GM21717 (cell line): ENCODE measurements around the gene UNK.
"Not testable (repeated sequence)": the region's sequence is repeated elsewhere in the genome, so short reads cannot be mapped to it uniquely, and the experiment has no call there.

ENCODE experiments used
- ATAC-seq: cut with Tn5 transposase; IDR thresholded peaks from one replicate; pipeline ENCODE4 v1.9.1; 2021; ENCODE audit warnings: mild to moderate bottlenecking, moderate library complexity; ENCODE audit not compliant: unreplicated experiment

UNK gene

DNA sequence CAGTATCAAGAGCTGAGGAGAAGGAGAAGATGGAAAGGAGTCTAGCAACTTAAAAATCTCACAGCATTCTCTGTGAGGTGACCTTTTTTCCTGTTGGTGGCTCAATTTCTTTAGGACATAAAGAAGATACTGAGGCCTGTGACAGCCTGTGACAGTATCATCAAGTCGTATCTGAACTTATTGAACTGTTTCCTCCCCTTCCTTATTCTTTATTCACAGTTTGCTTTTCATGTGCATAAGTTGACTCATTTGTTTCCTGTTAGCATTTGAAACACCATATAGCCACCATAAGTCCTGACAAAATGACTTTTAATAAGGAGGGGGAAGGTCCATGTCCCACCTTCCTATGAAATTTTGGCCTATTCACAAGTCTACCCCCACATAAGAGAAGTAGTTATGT lies 8.9 kb downstream of the UNK start:
- ATAC-seq: no peak

- no peak for ATAC-seq
Observed at GRCh38 chr17:75795820-75796607, 11.4 kb downstream of the UNK start.

DNA sequence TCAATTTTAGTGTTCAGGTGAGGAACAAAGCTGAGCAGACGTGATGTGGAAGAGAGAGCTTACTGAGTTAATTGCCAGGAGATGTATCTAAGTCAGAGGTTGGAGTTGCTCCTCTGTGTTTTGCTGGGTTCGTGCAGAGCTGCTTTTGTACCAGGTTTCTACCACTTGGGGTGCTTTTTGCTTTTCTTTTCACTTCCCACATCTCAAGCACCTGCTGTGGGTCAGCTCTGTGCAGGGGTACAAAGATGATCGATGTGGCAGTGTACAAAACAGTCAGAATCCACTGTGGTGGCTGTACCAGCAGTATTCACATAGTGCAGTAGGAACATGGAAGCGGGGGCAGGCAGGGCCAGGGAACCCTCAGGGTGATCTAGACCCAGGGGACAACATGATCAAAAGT lies 14.8 kb downstream of the UNK start:
- ATAC-seq: no peak

GRCh38 chr17:75803883-75804282 lies 19.3 kb downstream of the UNK start:
- no peak for ATAC-seq

- no peak for ATAC-seq
Observed at GRCh38 chr17:75806822-75807500, 22.4 kb downstream of the UNK start.

- no peak for ATAC-seq
Observed at GRCh38 chr17:75807861-75808260, 23.3 kb downstream of the UNK start.

- ATAC-seq: no peak
Observed at GRCh38 chr17:75808549-75808904, 23.9 kb downstream of the UNK start.

DNA sequence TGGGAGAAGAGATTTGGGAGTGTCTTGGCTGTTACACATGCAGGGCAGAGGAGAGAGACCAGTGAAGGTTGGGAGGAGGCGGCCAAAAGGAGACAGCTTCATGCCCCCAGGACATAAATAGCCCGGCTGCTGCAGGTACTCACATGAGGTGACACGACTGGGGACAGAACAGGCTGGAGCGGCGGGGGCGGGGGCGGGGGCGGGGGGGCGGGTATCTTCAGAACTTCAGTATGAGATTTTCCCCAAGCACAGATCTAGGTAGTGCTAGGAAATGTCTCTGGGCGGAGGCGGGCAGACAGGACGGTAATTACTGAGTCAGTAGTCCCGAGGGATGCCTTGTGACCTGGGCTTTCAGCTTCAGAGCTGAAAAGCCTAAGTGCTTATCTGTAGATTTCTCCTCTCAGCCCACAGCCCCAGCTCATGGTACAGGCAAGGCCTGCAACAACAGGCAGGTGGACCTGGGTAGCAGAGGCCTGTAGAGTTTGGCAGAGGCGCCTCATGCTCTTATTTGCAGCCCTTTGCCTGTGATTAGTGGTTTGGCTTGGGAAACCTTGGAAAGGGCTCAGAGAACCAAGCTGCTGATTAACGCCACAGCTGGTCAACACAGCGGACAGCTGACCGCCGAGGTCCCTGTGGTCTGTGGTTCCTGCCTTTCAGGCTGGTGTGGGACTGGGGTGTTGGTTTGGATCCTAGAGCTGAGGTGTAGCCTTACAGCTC lies 24.5 kb downstream of the UNK start:
- no peak for ATAC-seq

DNA sequence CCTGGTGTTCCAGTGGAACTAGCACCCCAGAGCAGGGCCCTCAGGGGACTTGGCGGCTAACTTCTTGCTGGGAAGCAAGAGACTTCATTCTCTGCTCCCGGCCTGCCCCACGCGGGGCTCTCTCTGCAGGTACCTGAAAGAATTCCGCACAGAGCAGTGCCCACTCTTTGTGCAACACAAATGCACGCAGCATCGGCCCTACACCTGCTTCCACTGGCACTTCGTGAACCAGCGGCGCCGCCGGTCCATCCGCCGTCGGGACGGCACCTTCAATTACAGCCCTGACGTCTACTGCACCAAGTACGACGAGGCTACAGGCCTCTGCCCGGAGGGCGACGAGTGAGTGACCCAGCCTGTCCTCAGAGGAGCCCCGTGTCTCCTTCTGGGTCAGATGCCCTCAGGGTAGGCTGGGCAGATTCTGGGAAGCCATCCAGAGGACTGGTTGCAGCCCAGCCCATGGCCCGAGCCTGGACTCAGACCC lies 25.1 kb downstream of the UNK start:
- no peak for ATAC-seq

DNA sequence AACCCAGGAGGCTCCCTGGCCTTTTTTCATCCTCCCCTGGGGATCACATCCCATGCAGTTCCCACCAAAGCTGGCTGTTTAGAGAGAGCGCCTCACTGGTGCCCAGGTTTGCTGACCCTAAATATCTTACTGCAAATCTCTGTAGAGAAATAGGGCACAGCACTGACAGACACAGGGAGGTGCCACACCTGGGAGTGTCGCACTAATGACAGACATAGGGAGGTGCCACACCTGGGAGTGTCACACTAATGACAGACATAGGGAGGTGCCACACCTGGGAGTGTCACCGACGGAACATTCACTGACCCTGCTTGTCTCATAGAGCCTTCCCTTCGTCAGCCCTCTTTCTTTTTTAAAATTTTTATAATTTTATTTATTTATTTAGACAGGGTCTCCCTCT lies 25.6 kb downstream of the UNK start:
- no peak for ATAC-seq

GRCh38 chr17:75810756-75811155 lies 26.1 kb downstream of the UNK start:
- not testable (repeated sequence) for ATAC-seq

DNA sequence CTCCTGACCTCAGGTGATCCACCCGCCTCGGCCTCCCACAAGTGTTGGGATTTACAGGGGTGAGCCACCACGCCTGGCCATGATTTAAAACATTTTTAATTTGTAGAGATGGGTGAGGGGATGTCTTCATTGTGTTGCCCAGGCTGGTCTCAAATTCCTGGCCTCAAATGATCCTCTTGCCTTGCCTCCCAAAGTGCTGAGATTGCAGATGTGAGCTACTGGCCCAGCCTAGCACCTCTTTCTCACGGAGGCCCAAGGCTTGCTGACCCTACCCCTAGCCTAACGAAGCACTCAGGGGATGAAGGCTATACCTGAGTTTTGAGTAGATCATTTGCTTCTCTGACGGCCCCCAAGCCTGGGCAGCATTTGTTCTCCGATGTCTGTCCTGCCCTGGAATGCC lies 26.6 kb downstream of the UNK start:
- no peak for ATAC-seq

GRCh38 chr17:75812096-75813013 lies 27.7 kb downstream of the UNK start:
- no peak for ATAC-seq

DNA sequence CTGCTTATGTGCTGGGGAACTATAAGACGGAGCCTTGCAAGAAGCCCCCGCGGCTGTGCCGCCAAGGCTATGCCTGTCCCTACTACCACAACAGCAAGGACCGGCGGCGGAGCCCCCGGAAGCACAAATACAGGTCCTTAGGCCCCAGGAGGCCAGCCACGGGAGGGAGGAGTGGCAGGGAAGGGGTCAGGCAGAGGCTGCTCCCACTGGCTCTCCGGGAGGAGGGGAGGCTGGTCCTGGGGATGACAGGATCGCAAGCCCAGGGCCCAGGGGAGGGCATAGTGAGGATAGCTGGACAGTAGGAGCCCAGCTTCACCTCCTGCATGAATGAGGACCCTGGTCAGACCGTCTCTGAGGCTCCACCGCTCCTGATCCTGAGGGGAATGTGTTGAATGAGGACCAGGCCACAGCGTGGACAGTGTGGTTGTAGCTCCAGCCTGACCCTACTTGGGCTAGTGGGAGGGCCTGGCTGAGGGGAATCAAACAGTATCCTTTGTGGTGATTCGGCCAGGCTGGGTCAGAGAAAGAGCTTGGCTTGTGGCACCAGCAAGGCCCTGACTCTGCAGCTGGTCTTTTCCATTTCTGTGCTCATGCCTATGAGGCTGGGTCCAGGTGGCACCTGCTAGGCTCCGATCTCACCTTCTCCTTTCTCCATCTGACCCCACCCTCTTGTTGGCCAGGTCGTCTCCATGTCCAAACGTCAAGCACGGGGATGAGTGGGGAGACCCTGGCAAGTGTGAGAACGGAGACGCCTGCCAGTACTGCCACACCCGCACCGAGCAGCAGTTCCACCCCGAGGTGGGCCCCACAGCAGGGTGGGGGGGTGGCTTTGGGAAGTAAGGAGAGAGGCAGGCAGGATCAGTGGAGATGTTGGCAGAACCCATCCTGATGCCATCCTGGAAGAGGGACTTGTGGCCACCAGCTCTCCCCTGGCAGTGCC lies 28.7 kb downstream of the UNK start:
- ATAC-seq: no peak

DNA sequence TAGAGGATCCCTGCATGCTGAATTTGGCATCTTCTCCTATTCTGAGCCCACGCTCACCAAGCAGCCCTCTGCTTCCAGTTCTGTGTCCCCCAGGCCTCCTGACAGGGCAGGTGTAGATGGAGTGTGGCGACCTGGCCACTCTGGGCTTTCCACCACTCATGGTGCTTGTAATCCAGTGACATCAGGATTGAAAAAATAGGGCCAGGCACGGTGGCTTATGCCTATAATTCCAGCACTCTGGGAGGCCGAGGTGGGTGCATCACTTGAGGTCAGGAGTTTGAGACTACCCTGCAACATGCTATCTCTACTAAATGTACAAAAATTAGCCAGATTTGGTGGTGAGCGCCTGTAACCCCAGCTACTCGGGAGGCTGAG lies 29.4 kb downstream of the UNK start:
- ATAC-seq: no peak

GRCh38 chr17:75814900-75815373 lies 30.3 kb downstream of the UNK start:
- no peak for ATAC-seq

- ATAC-seq: no peak
Observed at GRCh38 chr17:75815399-75815798, 30.8 kb downstream of the UNK start.

GRCh38 chr17:75816693-75817092 lies 32.1 kb downstream of the UNK start:
- no peak for ATAC-seq

GRCh38 chr17:75817571-75817970 lies 33.0 kb downstream of the UNK start:
- no peak for ATAC-seq
